ENCODE results near the gene CCM2.

GRCh38 chr7:45050198-45050597, 50.2 kb downstream of the CCM2 start:
- TF ChIP-seq CTCF (conservative IDR thresholded peaks at IDR 0.05; ENCODE audit: low read length), result no peak
- TF ChIP-seq EZH2phosphoT487 (IDR thresholded peaks at IDR 0.05; ENCODE audit: borderline replicate concordance, low read depth, low read length), result no peak
